Measurements from ENCODE around the gene UGGT1. TPM values are rescaled to one million over a fixed set of nuclear protein-coding genes. Genes with fewer than 3 reads are reported as not detected.

The UGGT1 gene
- total RNA-seq, 1 experiment from 2014 or later = 51.8 TPM

DNA sequence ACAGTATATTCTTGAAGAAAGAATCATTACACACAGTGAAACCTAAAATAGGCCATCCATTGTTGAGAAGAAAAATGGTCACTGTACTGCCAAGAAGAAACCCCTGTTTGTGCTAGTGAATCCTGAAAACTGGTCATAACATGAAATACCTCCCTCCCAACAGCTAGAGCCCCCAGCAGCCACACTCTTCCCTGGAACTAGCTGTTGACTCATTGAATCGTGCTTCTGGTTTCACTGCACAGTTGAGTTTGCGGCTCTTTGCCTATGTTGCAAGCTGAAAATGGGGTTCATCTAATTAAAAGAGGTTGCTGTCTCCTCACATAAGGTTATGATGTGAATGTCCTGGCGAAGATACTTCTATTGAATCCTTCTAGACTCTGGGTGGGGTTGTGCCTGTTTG, 86.3 kb downstream of the UGGT1 start:
- CTCF ChIA-PET = no interaction called here
- H3K4me2 ChIP-seq (ENCODE audit: low read length) = no peak overlapping the region
- no peak overlapping the region for H3K27ac ChIP-seq (ENCODE audit: low read depth, low read length)
- H2AFZ ChIP-seq (ENCODE audit: low read depth, low read length, poor library complexity, severe bottlenecking) = no peak overlapping the region
- TF ChIP-seq ZFX (IDR thresholded peaks at IDR 0.05) (no peak), FOSL1 (IDR thresholded peaks at IDR 0.05; ENCODE audit: low read depth) (no peak), EZH2phosphoT487 (IDR thresholded peaks at IDR 0.05; ENCODE audit: borderline replicate concordance) (no peak), SRF (IDR thresholded peaks at IDR 0.05; ENCODE audit: low read depth) (no peak)
- TF ChIP-seq, protein P1, sequence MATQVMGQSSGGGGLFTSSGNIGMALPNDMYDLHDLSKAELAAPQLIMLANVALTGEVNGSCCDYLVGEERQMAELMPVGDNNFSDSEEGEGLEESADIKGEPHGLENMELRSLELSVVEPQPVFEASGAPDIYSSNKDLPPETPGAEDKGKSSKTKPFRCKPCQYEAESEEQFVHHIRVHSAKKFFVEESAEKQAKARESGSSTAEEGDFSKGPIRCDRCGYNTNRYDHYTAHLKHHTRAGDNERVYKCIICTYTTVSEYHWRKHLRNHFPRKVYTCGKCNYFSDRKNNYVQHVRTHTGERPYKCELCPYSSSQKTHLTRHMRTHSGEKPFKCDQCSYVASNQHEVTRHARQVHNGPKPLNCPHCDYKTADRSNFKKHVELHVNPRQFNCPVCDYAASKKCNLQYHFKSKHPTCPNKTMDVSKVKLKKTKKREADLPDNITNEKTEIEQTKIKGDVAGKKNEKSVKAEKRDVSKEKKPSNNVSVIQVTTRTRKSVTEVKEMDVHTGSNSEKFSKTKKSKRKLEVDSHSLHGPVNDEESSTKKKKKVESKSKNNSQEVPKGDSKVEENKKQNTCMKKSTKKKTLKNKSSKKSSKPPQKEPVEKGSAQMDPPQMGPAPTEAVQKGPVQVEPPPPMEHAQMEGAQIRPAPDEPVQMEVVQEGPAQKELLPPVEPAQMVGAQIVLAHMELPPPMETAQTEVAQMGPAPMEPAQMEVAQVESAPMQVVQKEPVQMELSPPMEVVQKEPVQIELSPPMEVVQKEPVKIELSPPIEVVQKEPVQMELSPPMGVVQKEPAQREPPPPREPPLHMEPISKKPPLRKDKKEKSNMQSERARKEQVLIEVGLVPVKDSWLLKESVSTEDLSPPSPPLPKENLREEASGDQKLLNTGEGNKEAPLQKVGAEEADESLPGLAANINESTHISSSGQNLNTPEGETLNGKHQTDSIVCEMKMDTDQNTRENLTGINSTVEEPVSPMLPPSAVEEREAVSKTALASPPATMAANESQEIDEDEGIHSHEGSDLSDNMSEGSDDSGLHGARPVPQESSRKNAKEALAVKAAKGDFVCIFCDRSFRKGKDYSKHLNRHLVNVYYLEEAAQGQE (IDR thresholded peaks at IDR 0.05; ENCODE audit: low read depth) = no peak
- intact Hi-C loops (cut with micrococcal nuclease) = loop anchor here (5.0 to 10.0 kb wide), 2 partner anchors 130 to 1747 kb away; no protein-coding TSS in a partner anchor
- no peaks in the 10 kb centered on the region for H3K9me3 ChIP-seq (ENCODE audit: control insufficient read depth in 1 of 2, insufficient read depth in 1 of 2, low read depth in 1 of 2, low read length in 2 of 2)
- no TSS peak for BruUV-seq (replicated peaks)
- no peak overlapping the region for H3K9ac ChIP-seq (ENCODE audit: low read length)
- no peaks in the 10 kb centered on the region for H3K27me3 ChIP-seq (ENCODE audit: insufficient read depth, low read length)
- DNase-seq (ENCODE audit: low read depth, low spot score) = no peak
- no peak overlapping the region for H3K4me3 ChIP-seq (replicated peaks in 1 of 2; ENCODE audit: low read depth in 1 of 2, low read length in 2 of 2)
- RAD21 ChIA-PET (ENCODE audit: low non-redundant PET in 1 of 2, low total read pairs in 2 of 2, uncharacterized antibody in 2 of 2, unreplicated experiment in 2 of 2) = no interaction called here
- H4K20me1 ChIP-seq (ENCODE audit: insufficient read depth) = no peaks in the 10 kb centered on the region
- no peaks in the 10 kb centered on the region for H3K79me2 ChIP-seq (ENCODE audit: insufficient read depth, low read length)
- no peaks in the 10 kb centered on the region for H3K4me1 ChIP-seq (ENCODE audit: control insufficient read depth in 1 of 2, insufficient read depth in 2 of 2, low read length in 2 of 2)
- no peak for ATAC-seq
- no peaks in the 10 kb centered on the region for H3K9me2 ChIP-seq (ENCODE audit: insufficient read depth)
- POLR2A ChIA-PET = no interaction called here
- peaks cover 37 to 69% of the 10 kb centered on the region in 2 experiments for H3K36me3 ChIP-seq (ENCODE audit: control insufficient read depth in 1 of 2, insufficient read depth in 2 of 2, low read length in 2 of 2)

DNA sequence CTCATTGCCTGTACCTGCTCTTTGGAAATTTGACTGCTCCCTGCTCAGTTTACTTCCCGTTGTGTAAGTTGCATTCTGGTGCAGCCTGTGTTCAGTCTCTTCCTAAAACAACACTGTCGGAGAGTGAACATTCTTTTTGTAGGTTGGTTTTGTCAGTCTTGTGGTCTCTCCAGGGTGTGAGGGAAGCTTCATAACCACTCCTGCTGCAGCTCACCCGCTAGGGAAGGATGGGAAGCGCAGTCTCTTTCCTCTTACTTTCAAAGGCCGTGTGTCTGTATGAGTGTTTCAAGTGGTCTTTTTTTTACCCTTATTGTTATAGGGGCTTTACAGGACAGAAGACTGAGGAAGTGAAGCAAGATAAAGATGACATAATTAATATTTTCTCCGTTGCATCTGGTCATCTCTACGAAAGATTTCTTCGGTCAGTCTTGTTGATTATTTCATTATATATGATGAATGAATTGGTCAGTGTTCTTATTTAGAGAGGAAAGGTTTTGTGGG, 87.2 kb downstream of the UGGT1 start:
- H3K4me3 ChIP-seq (replicated peaks in 1 of 2; ENCODE audit: low read depth in 1 of 2, low read length in 2 of 2) = no peak overlapping the region
- H4K20me1 ChIP-seq (ENCODE audit: insufficient read depth) = no peaks in the 10 kb centered on the region
- H3K9me2 ChIP-seq (ENCODE audit: insufficient read depth) = no peaks in the 10 kb centered on the region
- H3K36me3 ChIP-seq (ENCODE audit: control insufficient read depth in 1 of 2, insufficient read depth in 2 of 2, low read length in 2 of 2) = peaks cover 37 to 61% of the 10 kb centered on the region in 2 experiments
- H3K9ac ChIP-seq (ENCODE audit: low read length) = no peak overlapping the region
- H2AFZ ChIP-seq (ENCODE audit: low read depth, low read length, poor library complexity, severe bottlenecking) = no peak overlapping the region
- intact Hi-C loops (cut with micrococcal nuclease) = loop anchor here (5.0 to 10.0 kb wide), 2 partner anchors 129 to 1747 kb away; no protein-coding TSS in a partner anchor
- ChIA-PET CTCF (interaction anchor here (1.2 kb wide), 1 partner anchor 10 kb away, joined by 5 read pairs; no protein-coding TSS in a partner anchor), POLR2A (no interaction called here), RAD21 (ENCODE audit: low non-redundant PET in 1 of 2, low total read pairs in 2 of 2, uncharacterized antibody in 2 of 2, unreplicated experiment in 2 of 2) (no interaction called here)
- no TSS peak for BruUV-seq (replicated peaks)
- H3K4me2 ChIP-seq (ENCODE audit: low read length) = no peak overlapping the region
- no peaks in the 10 kb centered on the region for H3K4me1 ChIP-seq (ENCODE audit: control insufficient read depth in 1 of 2, insufficient read depth in 2 of 2, low read length in 2 of 2)
- no peaks in the 10 kb centered on the region for H3K27me3 ChIP-seq (ENCODE audit: insufficient read depth, low read length)
- no peak for ATAC-seq
- TF ChIP-seq ELF1 (IDR thresholded peaks at IDR 0.05; ENCODE audit: borderline replicate concordance, low read depth) (no peak), EGR1 (IDR thresholded peaks at IDR 0.05; ENCODE audit: low read depth) (no peak), EZH2 (IDR thresholded peaks at IDR 0.05) (no peak), SRF (IDR thresholded peaks at IDR 0.05; ENCODE audit: low read depth) (no peak), TCF7L2 (IDR thresholded peaks at IDR 0.05; ENCODE audit: borderline replicate concordance, extremely low read depth, insufficient read depth, insufficient read length) (no peak), SP1 (IDR thresholded peaks at IDR 0.05; ENCODE audit: low read depth) (no peak)
- TF ChIP-seq, protein P2, sequence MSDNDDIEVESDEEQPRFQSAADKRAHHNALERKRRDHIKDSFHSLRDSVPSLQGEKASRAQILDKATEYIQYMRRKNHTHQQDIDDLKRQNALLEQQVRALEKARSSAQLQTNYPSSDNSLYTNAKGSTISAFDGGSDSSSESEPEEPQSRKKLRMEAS (IDR thresholded peaks at IDR 0.05) = no peak
- no peaks in the 10 kb centered on the region for H3K79me2 ChIP-seq (ENCODE audit: insufficient read depth, low read length)
- no peak for DNase-seq (ENCODE audit: low read depth, low spot score)
- no peak overlapping the region for H3K27ac ChIP-seq (ENCODE audit: low read depth, low read length)
- no peaks in the 10 kb centered on the region for H3K9me3 ChIP-seq (ENCODE audit: control insufficient read depth in 1 of 2, insufficient read depth in 1 of 2, low read depth in 1 of 2, low read length in 2 of 2)

Data from HCT116 (cell line).